K562 (cell line): ENCODE measurements around the gene MLST8. TPM values are rescaled to one million over a fixed set of nuclear protein-coding genes. Genes with fewer than 3 reads are reported as not detected.

ENCODE experiments used
- BRD9 ChIP-seq: fragments of 450-650 bp; IDR thresholded peaks from 2 replicates; pipeline ENCODE4 v1.6.1; 2018; ENCODE audit warnings: low read depth; ENCODE audit not compliant: partially characterized antibody
- E2F3 ChIP-seq: fragments of 250-450 bp; sonication (Bioruptor Pico); IDR thresholded peaks from 2 replicates; pipeline ENCODE4 v1.4.0; 2020; ENCODE audit warnings: mild to moderate bottlenecking
- HDAC3 ChIP-seq: fragments of 450-650 bp; IDR thresholded peaks from 2 replicates; pipeline ENCODE4 v1.6.1; 2018; ENCODE audit warnings: borderline replicate concordance, mild to moderate bottlenecking, moderate library complexity; ENCODE audit not compliant: partially characterized antibody
- HOXB6 ChIP-seq: fragments of 250-450 bp; sonication (Bioruptor Pico); IDR thresholded peaks from 2 replicates; pipeline ENCODE4 v1.5.1; 2022; ENCODE audit warnings: mild to moderate bottlenecking, borderline replicate concordance
- NCOA1 ChIP-seq: fragments of 450-650 bp; IDR thresholded peaks from 2 replicates; pipeline ENCODE4 v1.6.1; 2016; ENCODE audit warnings: low read depth
- PCBP1 ChIP-seq: fragments of 200-400 bp; formaldehyde crosslinking; IDR thresholded peaks from 2 replicates; pipeline ENCODE4 v1.6.1; 2018; ENCODE audit warnings: mild to moderate bottlenecking, low read depth, low read length; ENCODE audit not compliant: poor library complexity, severe bottlenecking
- PTBP1 ChIP-seq: fragments of 200-400 bp; formaldehyde crosslinking; IDR thresholded peaks from 2 replicates; pipeline ENCODE4 v1.6.1; 2017; ENCODE audit warnings: low read depth, low read length
- RFX7 ChIP-seq: fragments of 250-450 bp; sonication (Bioruptor Pico); IDR thresholded peaks from 2 replicates; pipeline ENCODE4 v1.5.1; 2021; ENCODE audit warnings: mild to moderate bottlenecking
- SMAD1 ChIP-seq: fragments of 150-350 bp; IDR thresholded peaks from 2 replicates; pipeline ENCODE4 v1.6.1; 2014; ENCODE audit warnings: low read length, low read depth; ENCODE audit not compliant: partially characterized antibody
- TEAD4 ChIP-seq, 2 experiments: sonication (generic) in 1 of 2; formaldehyde crosslinking in 1 of 2; IDR thresholded peaks; 2 replicates each; pipeline versions ENCODE4 v1.6.1 to v1.8.0; 2012 to 2022; ENCODE audit warnings: borderline replicate concordance in 1 of 2, inconsistent platforms in 1 of 2, low read length in 1 of 2, mild to moderate bottlenecking in 1 of 2, missing genetic modification reagents in 1 of 2
- TGIF2 ChIP-seq: sonication (generic); formaldehyde crosslinking; IDR thresholded peaks from 2 replicates; pipeline ENCODE4 v1.8.1; 2022; ENCODE audit warnings: mild to moderate bottlenecking, missing genetic modification reagents, moderate library complexity
- ZNF124 ChIP-seq: sonication (generic); formaldehyde crosslinking; IDR thresholded peaks from 2 replicates; pipeline ENCODE4 v1.8.1; 2022; ENCODE audit warnings: missing genetic modification reagents
- ZNF133 ChIP-seq: fragments of 250-450 bp; sonication (Bioruptor Pico); IDR thresholded peaks from 2 replicates; pipeline ENCODE4 v1.4.0; 2020; ENCODE audit warnings: mild to moderate bottlenecking
- polyA plus RNA-seq, 8 experiments: library from polyadenylated mRNA; depleted of rRNA in 4 of 8; stranded (reverse) in 5 of 8; unstranded in 3 of 8; fragments of >200 nt; fragmentation: Nextera tagmentation in 2 of 8; fragmentation: Illumina TruSeq in 1 of 8; extraction: Ambion mirVana in 2 of 8; extraction: Trizol in 1 of 8; gene quantifications; 2 replicates each; pipeline versions ENCODE4 v1.2.1 to v1.2.3, GENCODE V29; 2011 to 2014; ENCODE audit warnings: inconsistent platforms in 1 of 8, missing spikeins in 1 of 8
- total RNA-seq, 7 experiments: library from RNA; depleted of rRNA in 6 of 7; stranded (reverse); fragments of >200 nt in 6 of 7; fragmentation: Illumina TruSeq in 2 of 7; extraction: Trizol in 2 of 7; gene quantifications; 2 replicates each; pipeline versions ENCODE4 v1.2.1 to v1.2.3, GENCODE V29; 2011 to 2021; ENCODE audit warnings: low replicate concordance in 1 of 7
- TF ChIP-seq, protein P1 (sequence below): fragments of 450-650 bp; IDR thresholded peaks from 2 replicates; pipeline ENCODE4 v1.7.0; 2016; ENCODE audit warnings: borderline replicate concordance
- TF ChIP-seq, protein P2 (sequence below): fragments of 450-650 bp; conservative IDR thresholded peaks from 2 replicates; pipeline ENCODE4 v1.6.1; 2016; ENCODE audit warnings: missing genetic modification characterization, low read depth, mild to moderate bottlenecking, control low read depth, missing compliant biosample characterization
- TF ChIP-seq, protein P3 (sequence below), 2 experiments: IDR thresholded peaks; 2 replicates each; pipeline ENCODE4 v1.6.1; 2012; ENCODE audit warnings: improper control_type of control experiment in 2 of 2, low read depth in 2 of 2, low read length in 2 of 2, borderline replicate concordance in 1 of 2
- TF ChIP-seq, protein P4 (sequence below), 2 experiments: fragments of 250-450 bp in 1 of 2; fragments of 450-650 bp in 1 of 2; sonication (Bioruptor Pico) in 1 of 2; IDR thresholded peaks; 2 replicates each; pipeline versions ENCODE4 v1.6.1 to v1.8.0; 2016 to 2021; ENCODE audit warnings: mild to moderate bottlenecking in 2 of 2, moderate library complexity in 2 of 2, missing compliant biosample characterization in 1 of 2, missing genetic modification characterization in 1 of 2
- TF ChIP-seq, protein P5 (sequence below): IDR thresholded peaks from 2 replicates; pipeline ENCODE4 v1.6.1; 2016; ENCODE audit warnings: missing genetic modification characterization, missing compliant biosample characterization

MLST8 gene
- total and polyA plus RNA-seq, 9 of the 15 experiments (the other 6 are each of a cell fraction or from before 2014, with no cell fraction given) = 1.5 to 116 (median 43.3) TPM

DNA sequence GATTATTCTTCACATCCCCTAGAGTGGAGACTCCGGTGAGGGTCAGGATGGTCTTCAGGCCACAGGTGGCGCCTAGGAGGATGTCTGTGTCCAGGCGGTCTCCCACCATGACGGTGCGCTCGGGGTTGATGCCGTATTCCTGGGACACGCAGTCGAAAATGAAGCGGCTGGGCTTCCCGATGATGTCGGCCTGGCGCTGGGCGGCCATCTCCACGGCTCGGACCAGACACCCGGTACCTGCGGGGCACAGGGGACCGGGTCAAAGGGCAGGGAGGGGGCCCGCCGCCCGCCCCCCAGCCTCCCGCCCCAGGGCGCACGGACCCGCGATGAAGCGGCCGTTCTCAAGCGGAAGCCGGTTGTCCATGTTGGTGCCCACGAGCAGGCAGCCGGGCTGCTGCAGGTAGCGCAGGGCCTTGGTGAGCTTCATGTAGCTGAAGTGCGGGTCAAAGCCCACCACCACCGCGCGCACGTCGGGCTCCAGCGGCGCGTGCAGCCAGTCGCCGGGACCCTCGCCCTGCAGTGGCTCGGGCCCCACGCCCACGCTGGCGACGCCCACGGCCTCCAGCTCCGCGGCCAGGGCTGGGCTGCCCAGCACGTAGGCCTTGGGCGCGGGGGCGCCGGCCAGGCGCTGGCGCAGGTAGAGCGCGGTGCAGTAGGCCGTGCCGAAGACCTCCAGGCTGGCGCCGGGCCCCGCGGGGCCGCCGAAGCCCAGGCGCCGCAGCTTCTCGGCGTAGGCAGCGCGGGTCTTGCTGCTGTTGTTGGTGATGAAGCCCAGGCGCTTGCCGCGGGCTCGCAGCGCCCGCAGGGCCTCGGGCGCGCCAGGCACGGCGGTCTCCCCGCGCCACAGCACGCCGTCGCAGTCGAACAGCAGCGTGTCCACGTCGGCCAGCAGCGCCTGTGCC, 8.8 kb downstream of the MLST8 start (continued):
- TF ChIP-seq TEAD4 (IDR thresholded peaks at IDR 0.05; ENCODE audit: low read length) (no peak), TEAD4 (CRISPR knock-in tag; IDR thresholded peaks at IDR 0.05; ENCODE audit: borderline replicate concordance) (no peak), E2F3 (CRISPR knock-in tag) (0 out of 2 replicates have a peak, but pooled peaks have one; percentile 30), PTBP1 (no peak), HDAC3 (no peak), ZNF133 (CRISPR knock-in tag) (no peak), PCBP1 (peak; percentile 37), RFX7 (CRISPR knock-in tag) (no peak), SMAD1 (no peak), NCOA1 (no peak), TGIF2 (CRISPR knock-in tag) (no peak), HOXB6 (CRISPR knock-in tag) (no peak), BRD9 (no peak), ZNF124 (CRISPR knock-in tag) (no peak)
- TF ChIP-seq, protein P1, sequence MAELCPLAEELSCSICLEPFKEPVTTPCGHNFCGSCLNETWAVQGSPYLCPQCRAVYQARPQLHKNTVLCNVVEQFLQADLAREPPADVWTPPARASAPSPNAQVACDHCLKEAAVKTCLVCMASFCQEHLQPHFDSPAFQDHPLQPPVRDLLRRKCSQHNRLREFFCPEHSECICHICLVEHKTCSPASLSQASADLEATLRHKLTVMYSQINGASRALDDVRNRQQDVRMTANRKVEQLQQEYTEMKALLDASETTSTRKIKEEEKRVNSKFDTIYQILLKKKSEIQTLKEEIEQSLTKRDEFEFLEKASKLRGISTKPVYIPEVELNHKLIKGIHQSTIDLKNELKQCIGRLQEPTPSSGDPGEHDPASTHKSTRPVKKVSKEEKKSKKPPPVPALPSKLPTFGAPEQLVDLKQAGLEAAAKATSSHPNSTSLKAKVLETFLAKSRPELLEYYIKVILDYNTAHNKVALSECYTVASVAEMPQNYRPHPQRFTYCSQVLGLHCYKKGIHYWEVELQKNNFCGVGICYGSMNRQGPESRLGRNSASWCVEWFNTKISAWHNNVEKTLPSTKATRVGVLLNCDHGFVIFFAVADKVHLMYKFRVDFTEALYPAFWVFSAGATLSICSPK = no peak
- TF ChIP-seq, protein P2, sequence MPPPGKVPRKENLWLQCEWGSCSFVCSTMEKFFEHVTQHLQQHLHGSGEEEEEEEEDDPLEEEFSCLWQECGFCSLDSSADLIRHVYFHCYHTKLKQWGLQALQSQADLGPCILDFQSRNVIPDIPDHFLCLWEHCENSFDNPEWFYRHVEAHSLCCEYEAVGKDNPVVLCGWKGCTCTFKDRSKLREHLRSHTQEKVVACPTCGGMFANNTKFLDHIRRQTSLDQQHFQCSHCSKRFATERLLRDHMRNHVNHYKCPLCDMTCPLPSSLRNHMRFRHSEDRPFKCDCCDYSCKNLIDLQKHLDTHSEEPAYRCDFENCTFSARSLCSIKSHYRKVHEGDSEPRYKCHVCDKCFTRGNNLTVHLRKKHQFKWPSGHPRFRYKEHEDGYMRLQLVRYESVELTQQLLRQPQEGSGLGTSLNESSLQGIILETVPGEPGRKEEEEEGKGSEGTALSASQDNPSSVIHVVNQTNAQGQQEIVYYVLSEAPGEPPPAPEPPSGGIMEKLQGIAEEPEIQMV (tag) = no peak
- TF ChIP-seq, protein P3, sequence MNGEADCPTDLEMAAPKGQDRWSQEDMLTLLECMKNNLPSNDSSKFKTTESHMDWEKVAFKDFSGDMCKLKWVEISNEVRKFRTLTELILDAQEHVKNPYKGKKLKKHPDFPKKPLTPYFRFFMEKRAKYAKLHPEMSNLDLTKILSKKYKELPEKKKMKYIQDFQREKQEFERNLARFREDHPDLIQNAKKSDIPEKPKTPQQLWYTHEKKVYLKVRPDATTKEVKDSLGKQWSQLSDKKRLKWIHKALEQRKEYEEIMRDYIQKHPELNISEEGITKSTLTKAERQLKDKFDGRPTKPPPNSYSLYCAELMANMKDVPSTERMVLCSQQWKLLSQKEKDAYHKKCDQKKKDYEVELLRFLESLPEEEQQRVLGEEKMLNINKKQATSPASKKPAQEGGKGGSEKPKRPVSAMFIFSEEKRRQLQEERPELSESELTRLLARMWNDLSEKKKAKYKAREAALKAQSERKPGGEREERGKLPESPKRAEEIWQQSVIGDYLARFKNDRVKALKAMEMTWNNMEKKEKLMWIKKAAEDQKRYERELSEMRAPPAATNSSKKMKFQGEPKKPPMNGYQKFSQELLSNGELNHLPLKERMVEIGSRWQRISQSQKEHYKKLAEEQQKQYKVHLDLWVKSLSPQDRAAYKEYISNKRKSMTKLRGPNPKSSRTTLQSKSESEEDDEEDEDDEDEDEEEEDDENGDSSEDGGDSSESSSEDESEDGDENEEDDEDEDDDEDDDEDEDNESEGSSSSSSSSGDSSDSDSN (IDR thresholded peaks at IDR 0.05; ENCODE audit: borderline replicate concordance in 1 of 2, low read depth in 2 of 2, low read length in 2 of 2) = no peak
- TF ChIP-seq, protein P4, sequence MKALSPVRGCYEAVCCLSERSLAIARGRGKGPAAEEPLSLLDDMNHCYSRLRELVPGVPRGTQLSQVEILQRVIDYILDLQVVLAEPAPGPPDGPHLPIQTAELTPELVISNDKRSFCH (CRISPR knock-in tag; IDR thresholded peaks at IDR 0.05) = no peak
- TF ChIP-seq, protein P4 (tag; IDR thresholded peaks at IDR 0.05) = no peak
- TF ChIP-seq, protein P5, sequence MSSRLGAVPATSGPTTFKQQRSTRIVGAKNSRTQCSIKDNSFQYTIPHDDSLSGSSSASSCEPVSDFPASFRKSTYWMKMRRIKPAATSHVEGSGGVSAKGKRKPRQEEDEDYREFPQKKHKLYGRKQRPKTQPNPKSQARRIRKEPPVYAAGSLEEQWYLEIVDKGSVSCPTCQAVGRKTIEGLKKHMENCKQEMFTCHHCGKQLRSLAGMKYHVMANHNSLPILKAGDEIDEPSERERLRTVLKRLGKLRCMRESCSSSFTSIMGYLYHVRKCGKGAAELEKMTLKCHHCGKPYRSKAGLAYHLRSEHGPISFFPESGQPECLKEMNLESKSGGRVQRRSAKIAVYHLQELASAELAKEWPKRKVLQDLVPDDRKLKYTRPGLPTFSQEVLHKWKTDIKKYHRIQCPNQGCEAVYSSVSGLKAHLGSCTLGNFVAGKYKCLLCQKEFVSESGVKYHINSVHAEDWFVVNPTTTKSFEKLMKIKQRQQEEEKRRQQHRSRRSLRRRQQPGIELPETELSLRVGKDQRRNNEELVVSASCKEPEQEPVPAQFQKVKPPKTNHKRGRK (tag) = no peak
